Retinal pigment epithelial cell (primary cell): ENCODE results near the gene DEFB110.

Experiments used
- DNase-seq: peaks from one replicate; pipeline ENCODE4 v3.0.0-alpha.2; 2010; ENCODE audit warnings: low read depth
- H3K4me3 ChIP-seq: 2 replicates; pipeline ENCODE4 v1.5.1; 2011; ENCODE audit warnings: mild to moderate bottlenecking, low read length, control low read depth, moderate library complexity
- CTCF ChIP-seq: conservative IDR thresholded peaks from 2 replicates; pipeline ENCODE4 v1.5.1; 2011; ENCODE audit warnings: low read depth, low read length, control low read depth, inconsistent platforms

Gene DEFB110

GRCh38 chr6:50021894-50022293, at the start of gene DEFB110:
Gene DEFB110 (minus strand): TSS chr6:50021994. CDS start chr6:50021935, 59 bp downstream.
- TF ChIP-seq CTCF = no peak
- H3K4me3 ChIP-seq = no peak within 1 kb of the TSS
- no peak for DNase-seq

GRCh38 chr6:50070101-50070500, 48.3 kb upstream of the DEFB110 start:
- H3K4me3 ChIP-seq = no peak overlapping the region
- TF ChIP-seq CTCF = no peak

GRCh38 chr6:50062051-50062450, 40.3 kb upstream of the DEFB110 start:
- peak; percentile 65 for TF ChIP-seq CTCF
- no peak overlapping the region for H3K4me3 ChIP-seq
- DNase-seq = no peak

More at GRCh38 chr6:50070101-50070500, 48.3 kb upstream of the DEFB110 start:
- DNase-seq = no peak

GRCh38 chr6:50056242-50056641, 34.4 kb upstream of the DEFB110 start:
- H3K4me3 ChIP-seq = no peak overlapping the region
- no peak for DNase-seq
- no peak for TF ChIP-seq CTCF

- H3K4me3 ChIP-seq = no peak within 1 kb of the TSS
- DNase-seq = no peak
- no peak for TF ChIP-seq CTCF
Observed at GRCh38 chr6:50049829-50050228, 28.0 kb upstream of the DEFB110 start, which contains the start of gene DEFB112. Gene DEFB112 (minus strand): TSS chr6:50049929. CDS start chr6:50049869, 60 bp downstream.

- no peak for TF ChIP-seq CTCF
- no peak overlapping the region for H3K4me3 ChIP-seq
- no peak for DNase-seq
Observed at GRCh38 chr6:50047026-50047425, 25.2 kb upstream of the DEFB110 start.

GRCh38 chr6:50030777-50031562, 9.2 kb upstream of the DEFB110 start:
- H3K4me3 ChIP-seq = no peak overlapping the region
- no peak for DNase-seq
- peak; percentile 64 for TF ChIP-seq CTCF
